A673 (cell line): ENCODE data around the gene GAB2.

Experiments used
- EZH2 ChIP-seq: fragments of 200-600 bp; sonication (generic); IDR thresholded peaks from 2 replicates; pipeline ENCODE4 v1.6.1; 2017; ENCODE audit warnings: borderline replicate concordance, low read depth, mild to moderate bottlenecking, mixed read lengths, antibody characterized with exemption, low read length; ENCODE audit not compliant: poor library complexity, severe bottlenecking
- TF ChIP-seq, protein P1 (sequence below): fragments of 300-800, 200-600 bp; sonication (generic); conservative IDR thresholded peaks from 2 replicates; pipeline ENCODE4 v1.5.1; 2017; ENCODE audit warnings: low read depth, mild to moderate bottlenecking, antibody characterized with exemption, low read length, moderate library complexity, mixed read lengths

DNA sequence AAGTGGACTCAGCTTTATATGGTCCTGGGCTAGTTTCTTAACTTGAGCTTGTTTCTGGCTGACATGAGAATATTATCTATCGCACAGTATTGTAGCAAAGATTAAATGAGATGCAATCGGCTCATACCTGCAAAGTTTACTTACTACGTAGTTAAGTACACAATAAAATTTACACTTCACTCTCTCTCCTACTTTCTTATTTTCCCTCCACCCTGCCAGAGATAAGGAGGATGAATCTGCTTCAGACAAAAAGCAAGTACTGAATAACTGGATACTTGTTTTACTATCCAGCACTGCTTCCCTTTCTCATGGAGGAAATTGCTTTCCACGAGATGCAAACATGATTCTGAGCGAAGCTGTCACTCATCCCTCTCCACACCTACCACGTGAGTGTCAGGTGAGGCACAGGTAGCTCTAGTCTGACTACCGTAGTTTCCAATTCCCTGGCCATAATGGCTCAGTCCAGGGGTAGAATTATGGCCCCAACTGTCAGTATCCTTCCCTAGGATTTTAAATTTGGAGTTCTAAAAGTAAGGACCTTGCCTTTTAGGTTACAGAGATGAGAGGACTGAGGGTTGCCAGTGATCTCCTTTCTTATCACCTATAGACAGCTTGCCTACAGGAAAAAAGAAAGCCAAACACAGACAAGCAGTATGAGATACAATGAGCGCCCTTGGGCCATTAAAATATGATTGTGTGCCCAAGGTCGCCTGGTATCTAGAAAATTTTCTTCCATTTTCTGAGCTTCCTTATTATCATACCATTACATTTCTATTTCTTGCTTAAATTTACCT, 39.8 kb downstream of the GAB2 start:
- TF ChIP-seq, protein P1, sequence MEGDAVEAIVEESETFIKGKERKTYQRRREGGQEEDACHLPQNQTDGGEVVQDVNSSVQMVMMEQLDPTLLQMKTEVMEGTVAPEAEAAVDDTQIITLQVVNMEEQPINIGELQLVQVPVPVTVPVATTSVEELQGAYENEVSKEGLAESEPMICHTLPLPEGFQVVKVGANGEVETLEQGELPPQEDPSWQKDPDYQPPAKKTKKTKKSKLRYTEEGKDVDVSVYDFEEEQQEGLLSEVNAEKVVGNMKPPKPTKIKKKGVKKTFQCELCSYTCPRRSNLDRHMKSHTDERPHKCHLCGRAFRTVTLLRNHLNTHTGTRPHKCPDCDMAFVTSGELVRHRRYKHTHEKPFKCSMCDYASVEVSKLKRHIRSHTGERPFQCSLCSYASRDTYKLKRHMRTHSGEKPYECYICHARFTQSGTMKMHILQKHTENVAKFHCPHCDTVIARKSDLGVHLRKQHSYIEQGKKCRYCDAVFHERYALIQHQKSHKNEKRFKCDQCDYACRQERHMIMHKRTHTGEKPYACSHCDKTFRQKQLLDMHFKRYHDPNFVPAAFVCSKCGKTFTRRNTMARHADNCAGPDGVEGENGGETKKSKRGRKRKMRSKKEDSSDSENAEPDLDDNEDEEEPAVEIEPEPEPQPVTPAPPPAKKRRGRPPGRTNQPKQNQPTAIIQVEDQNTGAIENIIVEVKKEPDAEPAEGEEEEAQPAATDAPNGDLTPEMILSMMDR = no peak
- no peak for TF ChIP-seq EZH2
